SIG-M5 treated with dmso at 0.1 percent for 504 hours (cell line): ENCODE results near the gene WDR37.
"Not testable (repeated sequence)": the region's sequence is repeated elsewhere in the genome, so short reads cannot be mapped to it uniquely, and the experiment has no call there.

ENCODE experiments used
- DNase-seq: peaks from one replicate; lab custom pipeline; 2025; ENCODE audit not compliant: unreplicated experiment; lab: John Stamatoyannopoulos, UW

WDR37 gene, protein sequence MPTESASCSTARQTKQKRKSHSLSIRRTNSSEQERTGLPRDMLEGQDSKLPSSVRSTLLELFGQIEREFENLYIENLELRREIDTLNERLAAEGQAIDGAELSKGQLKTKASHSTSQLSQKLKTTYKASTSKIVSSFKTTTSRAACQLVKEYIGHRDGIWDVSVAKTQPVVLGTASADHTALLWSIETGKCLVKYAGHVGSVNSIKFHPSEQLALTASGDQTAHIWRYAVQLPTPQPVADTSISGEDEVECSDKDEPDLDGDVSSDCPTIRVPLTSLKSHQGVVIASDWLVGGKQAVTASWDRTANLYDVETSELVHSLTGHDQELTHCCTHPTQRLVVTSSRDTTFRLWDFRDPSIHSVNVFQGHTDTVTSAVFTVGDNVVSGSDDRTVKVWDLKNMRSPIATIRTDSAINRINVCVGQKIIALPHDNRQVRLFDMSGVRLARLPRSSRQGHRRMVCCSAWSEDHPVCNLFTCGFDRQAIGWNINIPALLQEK

GRCh38 chr10:1056326-1057105, at the start of gene WDR37:
Gene WDR37, plus strand, starts transcription at chr10:1056385. Its CDS starts 15,771 bp downstream, at chr10:1072156.
- peak; percentile 63 for DNase-seq

- DNase-seq = no peak
These were observed 49.6 kb upstream of the WDR37 start for GRCh38 chr10:1006573-1006972.

- no peak for DNase-seq
These were observed 48.6 kb upstream of the WDR37 start for GRCh38 chr10:1007583-1007982.

DNA sequence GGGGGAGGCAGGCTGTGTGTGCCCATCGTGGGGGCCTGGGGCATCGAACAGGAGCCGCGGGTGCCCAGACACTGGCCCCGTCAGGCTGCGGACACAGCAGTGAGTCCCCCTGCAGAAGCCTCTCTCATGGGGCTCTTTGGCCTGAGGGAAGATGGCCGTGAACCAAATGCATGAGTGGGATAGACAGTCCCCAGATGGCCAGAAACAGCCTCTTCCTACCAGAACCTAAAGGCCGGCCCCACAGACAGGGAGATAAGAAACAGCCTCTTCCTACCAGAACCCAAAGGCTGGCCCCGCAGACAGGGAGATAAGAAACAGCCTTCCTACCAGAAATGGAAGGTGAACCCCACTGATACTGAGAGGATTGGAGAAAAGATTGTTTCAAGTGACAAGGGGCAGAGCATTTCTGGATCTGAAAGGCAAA, 47.1 kb upstream of the WDR37 start:
- no peak for DNase-seq

- DNase-seq = not testable (repeated sequence)
These were observed 46.2 kb upstream of the WDR37 start for GRCh38 chr10:1009947-1010346.

DNA sequence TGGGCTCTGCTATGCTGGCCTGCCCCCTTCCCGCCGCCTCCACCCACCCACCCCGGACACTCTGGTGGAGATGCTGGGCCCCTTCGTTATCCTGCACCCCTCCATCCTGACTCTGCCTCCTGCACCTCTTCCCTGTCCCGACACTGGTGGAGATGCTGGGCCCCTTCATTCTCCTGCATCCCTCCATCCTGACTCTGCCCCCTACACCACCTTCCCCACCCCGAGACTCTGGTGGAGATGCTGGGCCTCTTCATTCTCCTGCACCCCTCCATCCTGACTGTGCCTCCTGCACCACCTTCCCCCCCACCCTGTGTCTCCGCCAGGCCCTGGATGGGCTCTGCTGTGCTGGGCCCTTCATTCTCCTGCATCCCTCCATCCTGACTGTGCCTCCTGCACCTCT, 45.5 kb upstream of the WDR37 start:
- DNase-seq = no peak

DNA sequence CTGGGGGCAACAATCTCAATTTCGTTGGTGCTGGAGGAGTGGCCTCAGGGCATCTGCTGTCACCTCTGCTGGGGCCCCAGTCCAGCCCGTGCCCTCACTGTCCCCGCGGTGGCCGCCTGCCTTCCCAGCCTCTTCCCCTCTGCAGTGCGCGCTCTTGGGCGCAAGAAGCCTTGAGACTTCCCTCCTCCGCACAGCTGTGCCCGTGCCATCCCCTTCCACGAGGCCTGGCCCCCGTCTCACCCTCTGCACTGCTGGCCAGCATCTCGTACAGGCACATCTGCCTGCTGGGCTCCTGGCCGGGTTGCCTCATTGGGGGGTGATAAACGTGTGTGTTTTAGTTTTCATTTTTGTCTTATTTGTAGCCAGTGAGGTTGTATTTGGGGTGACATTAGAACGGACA, 44.5 kb upstream of the WDR37 start:
- no peak for DNase-seq

DNA sequence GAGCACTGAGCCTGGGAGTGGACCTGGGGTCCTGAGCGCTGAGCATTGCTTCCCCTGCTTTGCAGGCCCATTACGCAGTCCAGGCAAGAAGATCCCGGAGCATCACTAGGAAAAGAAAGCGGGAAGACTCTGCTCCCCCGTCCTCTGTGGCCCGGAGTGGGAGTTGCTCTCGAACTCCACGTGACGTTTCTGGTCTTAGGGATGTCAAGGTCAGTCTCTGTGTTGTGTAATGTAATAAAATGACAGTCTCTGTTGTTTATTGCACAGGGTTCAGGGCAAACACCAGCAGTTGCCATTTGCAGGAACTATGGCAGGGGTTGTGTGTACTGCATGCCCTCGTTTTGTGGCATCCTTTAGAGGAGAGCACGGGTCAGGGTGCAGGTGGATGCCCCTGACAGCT, 40.5 kb upstream of the WDR37 start:
- no peak for DNase-seq

DNA sequence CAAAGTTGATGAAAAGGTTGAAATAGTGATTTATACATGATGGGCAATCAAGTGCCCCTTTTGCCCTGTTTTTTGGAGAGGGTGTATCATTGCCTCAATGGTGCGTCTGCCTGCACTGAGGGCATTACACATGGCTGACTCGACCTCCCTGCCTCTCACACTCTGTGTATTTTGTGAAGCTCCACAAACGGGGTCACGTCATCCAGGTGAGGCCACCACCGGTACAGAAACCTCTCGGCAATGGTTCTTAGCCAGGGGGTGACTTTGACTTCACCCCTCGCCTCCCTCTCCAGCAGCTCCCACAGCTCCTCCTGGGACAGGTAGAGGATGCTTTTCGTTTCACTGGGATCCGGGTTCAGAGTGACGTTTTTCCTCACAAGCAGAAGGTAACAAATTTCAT, 36.8 kb upstream of the WDR37 start:
- DNase-seq = no peak

GRCh38 chr10:1020460-1020859, 35.7 kb upstream of the WDR37 start:
- no peak for DNase-seq

- DNase-seq = no peak
These were observed 35.2 kb upstream of the WDR37 start for GRCh38 chr10:1020958-1021357.

- DNase-seq = no peak
These were observed 33.8 kb upstream of the WDR37 start for GRCh38 chr10:1022413-1022812.

DNA sequence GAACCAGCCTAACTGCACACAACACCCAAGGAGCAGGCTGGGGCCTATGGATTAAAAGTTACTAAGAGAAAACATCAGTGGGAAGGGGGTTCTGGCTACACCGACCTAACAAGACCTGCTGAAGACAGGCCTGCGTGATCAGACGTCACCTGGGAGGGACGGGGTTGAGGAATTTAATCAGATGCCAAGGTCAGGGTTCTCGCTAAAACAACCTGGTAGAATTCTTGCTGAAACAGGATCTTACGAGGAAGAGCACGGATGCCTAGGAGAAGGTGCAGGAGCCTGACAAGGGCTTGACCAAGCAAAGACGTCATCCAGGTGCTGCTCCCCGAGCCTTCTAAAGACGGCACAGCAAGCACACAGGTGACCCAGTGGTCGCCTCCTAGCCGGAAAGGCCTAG, 32.1 kb upstream of the WDR37 start:
- no peak for DNase-seq

- DNase-seq = no peak
These were observed 30.5 kb upstream of the WDR37 start, which contains the start of gene IDI2 for GRCh38 chr10:1025683-1026082. Gene IDI2, minus strand, starts transcription at chr10:1025859. Its CDS starts 1,136 bp downstream, at chr10:1024723.

GRCh38 chr10:1026578-1026977, 29.6 kb upstream of the WDR37 start:
- no peak for DNase-seq

DNA sequence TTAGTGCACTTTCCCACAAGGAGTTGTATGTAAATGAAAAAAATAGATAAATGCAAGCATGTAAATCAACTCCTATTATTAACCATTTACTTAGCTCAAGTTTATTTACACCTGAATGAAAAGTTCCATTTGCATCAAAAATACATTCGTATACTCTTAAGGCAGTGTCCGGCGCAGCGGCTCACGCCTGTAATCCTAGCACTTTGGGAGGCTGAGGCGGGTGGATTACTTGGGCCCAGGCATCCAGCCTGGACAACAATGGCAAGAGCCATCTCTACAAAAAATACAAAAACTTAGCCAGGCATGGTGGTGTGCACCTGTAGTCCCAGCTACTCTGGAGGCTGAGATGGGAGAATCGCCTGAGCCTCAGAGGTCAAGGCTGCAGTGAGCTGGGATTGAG, 26.3 kb upstream of the WDR37 start:
- DNase-seq = no peak

DNA sequence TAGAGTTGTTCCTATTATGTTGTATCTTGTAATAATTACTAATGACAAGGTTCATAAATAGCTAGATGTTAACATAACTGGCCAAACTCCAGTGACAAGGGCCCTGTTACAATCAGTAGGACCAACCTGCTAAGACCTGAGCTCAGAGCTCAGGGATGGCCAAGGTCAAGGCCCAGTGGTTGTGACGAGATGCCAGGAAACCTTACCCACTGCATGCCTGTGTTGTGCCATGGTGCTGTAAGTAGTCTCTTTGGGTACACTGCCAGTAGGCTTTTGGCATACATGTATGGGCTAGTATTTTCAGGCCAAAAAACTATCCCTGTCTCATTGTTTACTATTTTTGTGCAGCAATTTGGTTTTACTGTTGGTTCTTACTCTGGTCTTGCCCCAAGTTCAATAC, 22.6 kb upstream of the WDR37 start:
- DNase-seq = no peak

DNA sequence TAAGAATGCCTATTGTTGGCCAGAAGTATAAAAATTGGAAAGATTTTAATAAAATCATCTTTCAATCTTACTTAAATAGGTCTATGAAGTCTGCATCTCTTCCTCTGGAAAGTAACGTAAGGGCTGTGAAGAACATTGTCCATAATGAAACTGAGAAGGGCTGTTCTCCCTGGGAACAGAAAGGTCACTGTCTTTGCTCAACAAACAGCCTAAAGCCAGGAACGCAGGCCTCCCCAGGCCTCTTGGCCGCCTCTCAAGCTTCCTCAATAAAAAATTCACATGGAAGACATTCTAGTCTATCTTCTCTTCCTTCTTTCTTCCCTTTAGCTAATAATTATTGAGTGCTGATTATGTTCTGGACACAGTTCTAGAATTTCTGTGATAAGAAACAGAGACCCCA, 21.4 kb upstream of the WDR37 start:
- no peak for DNase-seq

DNA sequence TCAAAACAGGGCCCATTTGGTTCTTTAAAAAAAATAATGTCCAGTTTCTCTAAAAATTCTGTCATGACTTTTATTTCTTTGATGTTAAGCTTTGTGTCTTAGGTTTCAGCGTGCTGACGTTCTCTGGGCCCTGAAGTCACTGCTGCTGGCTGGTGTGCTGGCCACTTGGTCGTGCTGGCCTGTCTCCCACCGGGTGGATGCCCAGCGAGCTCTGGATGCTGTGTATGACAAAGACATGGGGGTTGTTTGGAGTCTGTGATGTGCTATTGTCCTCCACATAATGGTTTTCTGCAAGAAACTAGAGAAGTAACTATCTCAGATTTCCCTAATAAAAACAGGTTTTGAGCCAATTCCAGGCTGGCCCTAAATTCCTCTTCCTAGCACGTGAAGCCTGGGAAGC, 21.0 kb upstream of the WDR37 start:
- no peak for DNase-seq

DNA sequence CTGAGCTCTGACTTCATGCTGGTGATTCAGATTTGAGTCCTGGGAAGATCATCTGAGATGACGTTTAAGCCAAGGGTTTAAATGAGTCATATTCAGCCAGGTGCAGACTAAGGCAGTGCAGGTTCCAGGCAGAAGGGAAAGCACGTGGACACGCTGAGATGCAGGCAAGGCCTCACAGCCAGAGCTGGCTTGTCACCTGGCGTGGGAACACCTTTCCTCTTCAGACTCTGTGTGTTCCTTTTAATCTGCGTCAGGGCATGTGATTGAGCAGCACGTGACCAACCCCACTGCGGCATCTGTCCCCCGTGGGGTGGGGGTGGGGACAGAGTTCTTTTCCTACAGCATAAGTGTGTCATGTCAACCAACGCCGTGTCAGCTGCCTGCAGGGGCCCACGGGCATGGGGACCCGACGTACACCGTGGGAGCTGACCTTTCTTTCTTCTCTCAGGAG, 19.8 kb upstream of the WDR37 start:
- DNase-seq = no peak

DNA sequence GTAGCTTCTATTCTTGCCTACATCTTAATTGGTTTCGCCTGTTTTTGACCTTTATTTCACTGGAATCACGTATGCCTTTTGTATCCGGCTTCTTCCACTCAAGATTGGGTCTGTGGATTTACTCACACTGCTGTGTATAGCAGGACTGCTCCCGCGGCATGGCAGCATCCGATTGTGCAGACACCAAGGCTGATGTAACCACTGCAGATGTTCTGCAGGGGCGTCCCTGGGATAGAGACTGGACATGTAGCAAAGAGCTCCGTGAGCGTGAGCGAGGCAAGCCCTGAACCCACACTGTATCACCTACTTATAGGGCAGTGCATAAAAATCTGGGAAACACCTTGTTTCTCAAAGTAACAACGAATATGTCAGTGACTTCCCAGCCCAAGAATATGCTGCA, 19.1 kb upstream of the WDR37 start:
- no peak for DNase-seq

DNA sequence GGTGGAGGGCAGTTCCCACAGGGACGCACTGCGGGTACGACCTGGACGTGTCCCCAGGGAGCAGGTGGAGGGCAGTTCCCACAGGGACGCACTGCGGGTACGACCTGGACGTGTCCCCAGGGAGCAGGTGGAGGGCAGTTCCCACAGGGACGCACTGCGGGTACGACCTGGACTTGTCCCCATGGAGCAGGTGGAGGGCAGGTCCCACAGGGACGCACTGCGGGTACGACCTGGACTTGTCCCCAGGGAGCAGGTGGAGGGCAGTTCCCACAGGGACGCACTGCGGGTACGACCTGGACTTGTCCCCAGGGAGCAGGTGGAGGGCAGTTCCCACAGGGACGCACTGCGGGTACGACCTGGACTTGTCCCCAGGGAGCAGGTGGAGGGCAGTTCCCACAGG, 17.4 kb upstream of the WDR37 start:
- not testable (repeated sequence) for DNase-seq
